NCI-H1930 (cell line): ENCODE data around the gene ZNF20.
A peak's percentile ranks its signal among the peaks of the same experiment; 100 is the strongest.

Experiments
- DNase-seq, 2 experiments: peaks; one replicate each; lab custom pipeline; 2025; lab: John Stamatoyannopoulos, UW

Gene ZNF20

GRCh38 chr19:12139885-12140544, at the start of gene ZNF20:
Gene ZNF20, minus strand, starts transcription at chr19:12140350. Its CDS starts 168 bp downstream, at chr19:12140182.
- peak; percentile 70 to 84 for DNase-seq

- DNase-seq: no peak
These were observed 47.5 kb upstream of the ZNF20 start for GRCh38 chr19:12187625-12188024.

GRCh38 chr19:12180377-12180776, 40.2 kb upstream of the ZNF20 start:
- no peak for DNase-seq

GRCh38 chr19:12166626-12167025, 26.5 kb upstream of the ZNF20 start:
- DNase-seq: no peak

- no peak for DNase-seq
These were observed 23.7 kb upstream of the ZNF20 start for GRCh38 chr19:12163826-12164225.

- peak; percentile 81 to 86 for DNase-seq
These were observed 23.0 kb upstream of the ZNF20 start, which contains the start of gene ZNF136 for GRCh38 chr19:12162882-12163806. Gene ZNF136, plus strand, starts transcription at chr19:12163096. Its CDS starts 108 bp downstream, at chr19:12163204.

GRCh38 chr19:12162513-12162881, 22.3 kb upstream of the ZNF20 start:
- DNase-seq: no peak

- DNase-seq: no peak
These were observed 19.7 kb upstream of the ZNF20 start for GRCh38 chr19:12159773-12160414.

- DNase-seq: peak; percentile 69 to 73
These were observed 16.3 kb upstream of the ZNF20 start, which contains the start of gene ZNF625 for GRCh38 chr19:12156223-12157058. Gene ZNF625, minus strand, starts transcription at chr19:12156734. Its CDS starts 176 bp downstream, at chr19:12156558.

GRCh38 chr19:12155324-12155860, 15.2 kb upstream of the ZNF20 start:
- no peak for DNase-seq

- DNase-seq: no peak
These were observed 5.2 kb upstream of the ZNF20 start for GRCh38 chr19:12145348-12145747.

- DNase-seq: no peak
These were observed 1.2 kb upstream of the ZNF20 start for GRCh38 chr19:12141405-12141736.

GRCh38 chr19:12140545-12141404, 625 bp upstream of the ZNF20 start:
- peak; percentile 41 to 71 for DNase-seq

GRCh38 chr19:12139269-12139668, 881 bp downstream of the ZNF20 start:
- no peak for DNase-seq

- no peak for DNase-seq
These were observed 2.8 kb downstream of the ZNF20 start for GRCh38 chr19:12137221-12137940.

- DNase-seq: no peak
These were observed 7.1 kb downstream of the ZNF20 start for GRCh38 chr19:12133069-12133468.

- DNase-seq: no peak
These were observed 13.4 kb downstream of the ZNF20 start for GRCh38 chr19:12126707-12127106.

- no peak for DNase-seq
These were observed 22.8 kb downstream of the ZNF20 start for GRCh38 chr19:12117201-12117970.

GRCh38 chr19:12113121-12113520, 27.0 kb downstream of the ZNF20 start:
- no peak for DNase-seq
